ENCODE data around the gene NT5C2. TPM values are rescaled to one million over a fixed set of nuclear protein-coding genes. Genes with fewer than 3 reads are reported as not detected.

NT5C2 gene
- total and polyA plus RNA-seq, 2 of the 4 experiments (the other 2 are of a cell fraction): 60.0 to 65.1 TPM

- Histone ChIP-seq H2AK9ac (replicated peaks; ENCODE audit: low read depth, low read length, poor library complexity) (no peak overlapping the region), H3K27me3 (ENCODE audit: control insufficient read depth, insufficient read depth, low read length) (no peaks in the 10 kb centered on the region), H3K36me3 (ENCODE audit: control insufficient read depth, insufficient read depth, low read length) (peaks cover 37% of the 10 kb centered on the region), H3K18ac (ENCODE audit: low read depth, low read length) (no peak overlapping the region), H3K79me1 (ENCODE audit: low read depth in 1 of 2, low read length in 2 of 2) (peaks cover 31 to 65% of the 10 kb centered on the region in 2 experiments), H2BK15ac (ENCODE audit: low read depth, low read length) (no peak overlapping the region), H3K9ac (ENCODE audit: low read depth, low read length) (no peak overlapping the region), H2BK5ac (ENCODE audit: low read depth, low read length, poor library complexity, severe bottlenecking) (no peak overlapping the region), H3K4me1 (ENCODE audit: control insufficient read depth, insufficient read depth, low read length) (no peaks in the 10 kb centered on the region), H4K20me1 (ENCODE audit: insufficient read depth, low read length) (peaks cover 20% of the 10 kb centered on the region), H4K8ac (ENCODE audit: low read depth in 2 of 2, low read length in 2 of 2) (no peak overlapping the region), H3K14ac (replicated peaks; ENCODE audit: low read depth, low read length) (no peak overlapping the region), H3K4me3 (ENCODE audit: insufficient read depth, low read depth, low read length) (no peak overlapping the region), H4K91ac (ENCODE audit: insufficient read depth, low read depth, low read length) (no peak overlapping the region), H2BK120ac (ENCODE audit: low read depth, low read length) (no peak overlapping the region), H3K23ac (ENCODE audit: low read depth, low read length) (no peak overlapping the region), H3K56ac (ENCODE audit: extremely low read depth, insufficient read depth, low read length) (no peak overlapping the region), H4K5ac (ENCODE audit: low read depth, low read length) (no peak overlapping the region), H2AFZ (replicated peaks; ENCODE audit: low read length, poor library complexity) (no peak overlapping the region), H2BK20ac (ENCODE audit: low read depth, low read length) (no peak overlapping the region), H2AK5ac (ENCODE audit: low read depth, low read length) (no peak overlapping the region), H3K4me2 (ENCODE audit: low read depth, low read length) (no peak overlapping the region), H3K27ac (ENCODE audit: insufficient read depth, low read length) (no peak overlapping the region), H3K4ac (ENCODE audit: low read depth, low read length) (no peak overlapping the region), H3K9me3 (ENCODE audit: control insufficient read depth, insufficient read depth, low read length) (no peaks in the 10 kb centered on the region), H3K9me1 (ENCODE audit: insufficient read depth, low read length) (peaks cover 24% of the 10 kb centered on the region)
- TF ChIP-seq RFX5 (IDR thresholded peaks at IDR 0.05; ENCODE audit: low read depth, low read length) (no peak), CHD1 (IDR thresholded peaks at IDR 0.05; ENCODE audit: low read depth, low read length) (no peak), SMC3 (IDR thresholded peaks at IDR 0.05; ENCODE audit: low read depth, low read length) (no peak), MXI1 (IDR thresholded peaks at IDR 0.05; ENCODE audit: borderline replicate concordance, low read depth, low read length) (no peak)
- no peak for ATAC-seq (ENCODE audit: low read depth)
- DNase-seq: no peak
- ChIA-PET POLR2A (ENCODE audit: unreplicated experiment) (no interaction called here), CTCF (no interaction called here)
- dilution Hi-C loops (cut with HindIII; ENCODE audit: low sequenced_read_pairs, unreplicated experiment): no loop called here
- in situ Hi-C loops (cut with MboI; ENCODE audit: low sequenced_read_pairs): no loop called here
- no TSS peak for BruUV-seq (replicated peaks)
- whole genome bisulfite sequencing, 2 experiments (ENCODE audit: extremely low coverage in 2 of 2, insufficient read length in 1 of 2): no CpG with 5 or more reads among the region's 1 CpG
- intact Hi-C loops (cut with micrococcal nuclease): no loop called here
Observed at GRCh38 chr10:103171278-103171677, 21.8 kb downstream of the NT5C2 start.

Measured in IMR-90 (cell line).